ENCODE measurements around the gene APBA2.

- TF ChIP-seq CTCF (IDR thresholded peaks at IDR 0.05) (no peak), POLR2A (IDR thresholded peaks at IDR 0.05) (no peak)
Observed at GRCh38 chr15:29055876-29056275, 170.1 kb downstream of the APBA2 start.
